Measurements from ENCODE around the gene C6orf62. TPM values are rescaled to one million over a fixed set of nuclear protein-coding genes. Genes with fewer than 3 reads are reported as not detected.
A peak's percentile ranks its signal among the peaks of the same experiment; 100 is the strongest.

Gene C6orf62
- total RNA-seq, 6 experiments from 2014 or later, result 105 to 120 (median 115) TPM

GRCh38 chr6:24749297-24749696 lies 30.3 kb upstream of the C6orf62 start:
- no peak for TF ChIP-seq CTCF (IDR thresholded peaks at IDR 0.05)
- no peak for DNase-seq
- H3K9me3 Mint-ChIP-seq, result peaks cover 3% of the 10 kb centered on the region; the same call in 1 of the 2 replicates
- H3K4me3 Mint-ChIP-seq, result no peak overlapping the region
- no peaks in the 10 kb centered on the region; the same call in 1 of the 2 replicates for H3K27me3 Mint-ChIP-seq (ENCODE audit: insufficient read depth)
- H3K36me3 Mint-ChIP-seq (ENCODE audit: low read depth), result 0 out of 2 replicates have a peak, but pooled peaks cover 9% of the 10 kb centered on the region
- H3K27ac Mint-ChIP-seq, result no peak overlapping the region
- peaks cover 10% of the 10 kb centered on the region for H3K4me1 Mint-ChIP-seq (ENCODE audit: low read depth)

- Mint-ChIP-seq H3K27me3 (ENCODE audit: insufficient read depth) (no peaks in the 10 kb centered on the region; the same call in none of the 2 replicates), H3K27ac (peak overlapping the region; percentile 11; the same call in 1 of the 2 replicates), H3K9me3 (no peaks in the 10 kb centered on the region), H3K4me1 (ENCODE audit: low read depth) (peaks cover 48% of the 10 kb centered on the region), H3K4me3 (no peak overlapping the region), H3K36me3 (ENCODE audit: low read depth) (0 out of 2 replicates have a peak, but pooled peaks cover 4% of the 10 kb centered on the region)
- no peak for TF ChIP-seq CTCF (IDR thresholded peaks at IDR 0.05)
- no peak for DNase-seq
Observed at GRCh38 chr6:24744911-24745310, 26.0 kb upstream of the C6orf62 start.

GRCh38 chr6:24743944-24744335 lies 25.0 kb upstream of the C6orf62 start:
- no peak for TF ChIP-seq CTCF (IDR thresholded peaks at IDR 0.05)
- Mint-ChIP-seq H3K9me3 (no peaks in the 10 kb centered on the region), H3K4me1 (ENCODE audit: low read depth) (peaks cover 50% of the 10 kb centered on the region), H3K27me3 (ENCODE audit: insufficient read depth) (no peaks in the 10 kb centered on the region; the same call in none of the 2 replicates), H3K36me3 (ENCODE audit: low read depth) (0 out of 2 replicates have a peak, but pooled peaks cover 3% of the 10 kb centered on the region), H3K27ac (peak overlapping the region; percentile 97), H3K4me3 (peak overlapping the region; percentile 80)
- no peak for DNase-seq

GRCh38 chr6:24743265-24743943 lies 24.4 kb upstream of the C6orf62 start:
- peaks cover 50% of the 10 kb centered on the region for H3K4me1 Mint-ChIP-seq (ENCODE audit: low read depth)
- DNase-seq, result peak; percentile 97
- peak overlapping the region; percentile 80 for H3K4me3 Mint-ChIP-seq
- H3K9me3 Mint-ChIP-seq, result no peaks in the 10 kb centered on the region
- no peaks in the 10 kb centered on the region; the same call in none of the 2 replicates for H3K27me3 Mint-ChIP-seq (ENCODE audit: insufficient read depth)
- peak overlapping the region; percentile 97 for H3K27ac Mint-ChIP-seq
- no peaks in the 10 kb centered on the region for H3K36me3 Mint-ChIP-seq (ENCODE audit: low read depth)
- no peak for TF ChIP-seq CTCF (IDR thresholded peaks at IDR 0.05)

GRCh38 chr6:24742216-24742738 lies 23.3 kb upstream of the C6orf62 start:
- Mint-ChIP-seq H3K4me3 (peak overlapping the region; percentile 80), H3K27me3 (ENCODE audit: insufficient read depth) (no peaks in the 10 kb centered on the region; the same call in none of the 2 replicates), H3K27ac (peak overlapping the region; percentile 97), H3K9me3 (no peaks in the 10 kb centered on the region), H3K4me1 (ENCODE audit: low read depth) (peaks cover 50% of the 10 kb centered on the region), H3K36me3 (ENCODE audit: low read depth) (no peaks in the 10 kb centered on the region)
- TF ChIP-seq CTCF (IDR thresholded peaks at IDR 0.05), result no peak
- no peak for DNase-seq

Data from HFFc6 (cell line).